ENCODE measurements around the gene JAML. TPM values are rescaled to one million over a fixed set of nuclear protein-coding genes. Genes with fewer than 3 reads are reported as not detected.

The JAML gene
- total RNA-seq, 4 donors from 2014 or later: 3.2 to 15.1 (median 8.0) TPM

- Histone ChIP-seq H3K9me3 (no peaks in the 10 kb centered on the region), H3K4me1 (peaks cover 0 to 5% (median 0%) of the 10 kb centered on the region in 4 donors), H3K27ac (no peak overlapping the region), H3K27me3 (peaks cover 20% of the 10 kb centered on the region), H3K36me3 (no peaks in the 10 kb centered on the region), H3K4me3 (no peak overlapping the region)
- TF ChIP-seq POLR2A (IDR thresholded peaks at IDR 0.05) (no peak), POLR2AphosphoS5 (IDR thresholded peaks at IDR 0.05) (no peak)
- 81 to 100% methylated on average over 1 to 7 of the region's 7 CpGs for WGBS, 2 donors (ENCODE audit: low coverage in 1 of 2)
- in situ Hi-C loops (cut with MboI; ENCODE audit: low pct_ligation_motif_present in 1 of 4, low pct_unique_long_range_greater_than_20kb in 1 of 4, low sequenced_read_pairs in 3 of 4): no loop called here
- intact Hi-C loops (cut with DNase I; ENCODE audit: low total_unique reads): loop anchor here (2.0 kb wide), 1 partner anchor 25 kb away; no protein-coding TSS in a partner anchor
- DNase-seq: no peak
These were observed 55.3 kb downstream of the JAML start for GRCh38 chr11:118169300-118170140.

- TF ChIP-seq EP300 (IDR thresholded peaks at IDR 0.05; ENCODE audit: low read depth): no peak
- no peak for TF ChIP-seq CTCF (IDR thresholded peaks at IDR 0.05)
- TF ChIP-seq POLR2AphosphoS5 (IDR thresholded peaks at IDR 0.05): no peak
- no peak for TF ChIP-seq POLR2A (IDR thresholded peaks at IDR 0.05)
- H3K9me3 ChIP-seq: no peaks in the 10 kb centered on the region
- H3K27me3 ChIP-seq: peaks cover 20% of the 10 kb centered on the region
- no peak overlapping the region for H3K27ac ChIP-seq
- no peak for DNase-seq
- no peak overlapping the region for H3K4me3 ChIP-seq
- in situ Hi-C loops (cut with MboI; ENCODE audit: low pct_ligation_motif_present in 1 of 4, low pct_unique_long_range_greater_than_20kb in 1 of 4, low sequenced_read_pairs in 3 of 4) (no loop called here), intact Hi-C loops (cut with DNase I; ENCODE audit: low total_unique reads) (no loop called here)
- H3K4me1 ChIP-seq: peaks cover 0 to 5% (median 0%) of the 10 kb centered on the region in 4 donors
- 56% methylated on average over 3 of the region's 3 CpGs; no CpG with 5 or more reads in 1 of the 2 donors for WGBS, 2 donors (ENCODE audit: low coverage in 1 of 2)
- H3K36me3 ChIP-seq: no peaks in the 10 kb centered on the region
These were observed 56.1 kb downstream of the JAML start for GRCh38 chr11:118168751-118169150.

- intact Hi-C loops (cut with DNase I; ENCODE audit: low total_unique reads) (no loop called here), in situ Hi-C loops (cut with MboI; ENCODE audit: low pct_ligation_motif_present in 1 of 4, low pct_unique_long_range_greater_than_20kb in 1 of 4, low sequenced_read_pairs in 3 of 4) (no loop called here)
- DNase-seq: no peak
- Histone ChIP-seq H3K27ac (no peak overlapping the region), H3K4me3 (no peak overlapping the region), H3K27me3 (peaks cover 25% of the 10 kb centered on the region), H3K4me1 (peaks cover 0 to 5% (median 0%) of the 10 kb centered on the region in 4 donors), H3K9me3 (no peaks in the 10 kb centered on the region), H3K36me3 (no peaks in the 10 kb centered on the region)
- no peak for TF ChIP-seq POLR2AphosphoS5 (IDR thresholded peaks at IDR 0.05)
- TF ChIP-seq EP300 (IDR thresholded peaks at IDR 0.05; ENCODE audit: low read depth): no peak
- WGBS, 2 donors (ENCODE audit: low coverage in 1 of 2): 81% methylated on average over 8 of the region's 8 CpGs; no CpG with 5 or more reads in 1 of the 2 donors
These were observed 56.5 kb downstream of the JAML start for GRCh38 chr11:118168316-118168715.

GRCh38 chr11:118167906-118168305, 56.9 kb downstream of the JAML start:
- DNase-seq: no peak
- Histone ChIP-seq H3K27ac (no peak overlapping the region), H3K9me3 (no peaks in the 10 kb centered on the region), H3K27me3 (peaks cover 29% of the 10 kb centered on the region), H3K36me3 (no peaks in the 10 kb centered on the region), H3K4me1 (peaks cover 0 to 5% (median 0%) of the 10 kb centered on the region in 4 donors), H3K4me3 (no peak overlapping the region)
- in situ Hi-C loops (cut with MboI; ENCODE audit: low pct_ligation_motif_present in 1 of 4, low pct_unique_long_range_greater_than_20kb in 1 of 4, low sequenced_read_pairs in 3 of 4) (no loop called here), intact Hi-C loops (cut with DNase I; ENCODE audit: low total_unique reads) (no loop called here)
- 78% methylated on average over 12 of the region's 12 CpGs; no CpG with 5 or more reads in 1 of the 2 donors for WGBS, 2 donors (ENCODE audit: low coverage in 1 of 2)
- TF ChIP-seq POLR2AphosphoS5 (IDR thresholded peaks at IDR 0.05) (no peak), POLR2A (IDR thresholded peaks at IDR 0.05) (no peak), CTCF (IDR thresholded peaks at IDR 0.05) (no peak), EP300 (IDR thresholded peaks at IDR 0.05; ENCODE audit: low read depth) (no peak)

- intact Hi-C loops (cut with DNase I; ENCODE audit: low total_unique reads): no loop called here
- H3K27me3 ChIP-seq: peaks cover 32% of the 10 kb centered on the region
- DNase-seq: no peak
- no peak overlapping the region for H3K27ac ChIP-seq
- H3K36me3 ChIP-seq: no peaks in the 10 kb centered on the region
- 95% methylated on average over 2 of the region's 2 CpGs; no CpG with 5 or more reads in 1 of the 2 donors for WGBS, 2 donors (ENCODE audit: low coverage in 1 of 2)
- no peak for TF ChIP-seq POLR2A (IDR thresholded peaks at IDR 0.05)
- TF ChIP-seq POLR2AphosphoS5 (IDR thresholded peaks at IDR 0.05): no peak
- no peak for TF ChIP-seq EP300 (IDR thresholded peaks at IDR 0.05; ENCODE audit: low read depth)
- no peak for TF ChIP-seq CTCF (IDR thresholded peaks at IDR 0.05)
- in situ Hi-C loops (cut with MboI; ENCODE audit: low pct_ligation_motif_present in 1 of 4, low pct_unique_long_range_greater_than_20kb in 1 of 4, low sequenced_read_pairs in 3 of 4): no loop called here
- H3K9me3 ChIP-seq: no peaks in the 10 kb centered on the region
- H3K4me1 ChIP-seq: peaks cover 0 to 5% (median 0%) of the 10 kb centered on the region in 4 donors
- H3K4me3 ChIP-seq: no peak overlapping the region
These were observed 57.6 kb downstream of the JAML start for GRCh38 chr11:118167253-118167652.
